GM19193 (cell line): ENCODE data around the gene RXRA.

ENCODE experiments used
- POLR2A ChIP-seq: IDR thresholded peaks from 4 replicates; pipeline ENCODE4 v1.6.1; 2011; ENCODE audit not compliant: insufficient read depth, insufficient read length; ENCODE audit errors: extremely low read depth

Gene RXRA

DNA sequence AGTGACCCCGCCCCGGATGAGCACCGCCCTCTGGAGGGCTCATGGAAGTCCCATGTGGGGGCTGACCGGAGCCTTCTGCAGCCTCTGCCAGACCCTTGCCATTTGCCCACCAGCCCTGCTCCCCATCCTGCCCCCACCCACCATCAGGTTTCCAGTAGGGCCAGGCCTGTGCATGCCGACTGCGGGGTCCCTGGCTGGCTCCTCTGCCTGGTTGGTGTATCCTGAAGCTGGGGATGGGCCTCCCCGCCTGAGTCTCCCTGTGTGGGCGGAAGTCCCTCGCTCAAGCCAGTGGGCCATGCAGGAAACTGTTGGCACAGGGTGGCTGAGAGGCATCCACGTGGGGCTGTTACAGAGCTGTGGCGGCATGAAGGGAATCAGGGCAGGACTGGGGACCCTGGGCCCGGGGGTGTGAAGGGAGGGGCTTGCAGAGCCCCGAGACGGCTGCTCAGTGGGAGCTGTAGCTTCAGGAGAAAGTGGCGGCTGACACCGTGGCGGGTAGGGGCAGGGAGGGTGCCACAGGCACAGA lies 88.7 kb downstream of the RXRA start:
- TF ChIP-seq POLR2A, result no peak

- no peak for TF ChIP-seq POLR2A
Measured at GRCh38 chr9:134416385-134417015, 90.2 kb downstream of the RXRA start.

- no peak for TF ChIP-seq POLR2A
Measured at GRCh38 chr9:134418354-134418753, 92.1 kb downstream of the RXRA start.

DNA sequence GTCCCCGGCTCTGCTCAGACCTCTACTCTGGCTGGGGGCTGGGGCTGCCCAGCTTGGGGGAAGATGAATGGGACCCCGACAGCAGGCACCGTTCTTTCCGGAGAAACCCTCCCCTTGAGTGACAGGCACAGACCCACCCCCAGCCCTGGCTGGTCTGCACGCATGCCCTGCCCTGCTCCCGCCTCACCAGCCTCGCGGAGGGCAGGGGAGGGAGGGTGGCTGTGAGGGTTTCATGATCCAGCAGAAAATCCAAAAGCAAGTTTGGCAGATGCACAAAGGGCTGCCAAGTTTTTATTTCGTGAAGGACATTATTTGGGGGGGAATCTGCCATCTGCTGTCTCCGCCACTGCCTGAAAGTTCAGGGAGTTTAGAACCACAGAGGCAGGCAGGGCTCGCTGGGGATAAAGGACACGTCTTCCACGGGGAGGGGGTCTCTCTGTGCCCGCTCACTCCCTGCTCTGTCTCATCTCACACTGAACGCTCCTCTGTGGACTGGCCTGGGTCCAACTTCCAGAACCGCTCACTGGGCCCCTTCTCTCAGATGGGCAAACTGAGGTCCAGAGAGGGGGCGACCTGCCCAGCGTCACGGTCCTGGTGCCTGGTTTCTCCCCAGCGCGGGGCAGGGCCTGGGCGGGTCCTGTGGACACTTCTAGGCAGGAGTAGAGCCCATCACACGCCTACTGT lies 92.9 kb downstream of the RXRA start:
- no peak for TF ChIP-seq POLR2A

DNA sequence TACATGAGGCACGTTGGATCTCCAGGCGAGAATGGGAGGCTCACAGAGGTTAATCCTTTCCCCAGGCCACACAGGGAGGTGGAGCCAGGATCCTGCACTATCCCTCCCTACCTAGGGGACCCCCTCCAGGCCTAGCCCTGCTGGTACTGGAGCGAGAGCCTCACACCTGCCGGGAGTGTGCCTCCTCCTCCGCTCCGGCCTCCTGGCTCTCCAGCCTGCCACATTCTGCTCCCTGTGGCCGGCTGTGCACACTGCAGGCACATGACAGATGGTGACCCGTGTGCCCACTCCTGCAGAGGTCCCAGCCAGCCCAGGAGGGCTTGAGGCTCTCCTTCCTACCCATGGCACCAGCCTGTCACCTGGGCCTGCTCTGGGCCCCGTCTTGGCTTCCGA lies 93.4 kb downstream of the RXRA start:
- no peak for TF ChIP-seq POLR2A

- no peak for TF ChIP-seq POLR2A
Measured at GRCh38 chr9:134420281-134420845, 94.1 kb downstream of the RXRA start.

GRCh38 chr9:134420974-134421432 lies 94.7 kb downstream of the RXRA start:
- TF ChIP-seq POLR2A, result no peak

DNA sequence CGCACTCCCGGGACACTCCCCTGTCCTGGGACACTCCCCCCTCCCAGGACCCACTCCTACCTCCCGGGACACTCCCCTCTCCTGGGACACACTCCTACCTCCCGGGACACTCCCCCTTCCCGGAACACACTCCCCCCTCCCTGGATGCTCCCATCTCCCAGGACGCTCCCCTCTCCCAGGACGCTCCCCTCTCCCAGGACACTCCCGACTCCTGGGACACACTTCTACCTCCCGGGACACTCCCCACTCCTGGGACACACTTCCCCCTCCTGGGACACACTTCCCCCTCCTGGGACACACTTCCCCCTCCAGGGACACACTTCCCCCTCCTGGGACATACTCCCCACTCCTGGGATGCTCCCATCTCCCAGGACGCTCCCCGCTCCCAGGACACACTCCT lies 95.6 kb downstream of the RXRA start:
- TF ChIP-seq POLR2A, result no peak

DNA sequence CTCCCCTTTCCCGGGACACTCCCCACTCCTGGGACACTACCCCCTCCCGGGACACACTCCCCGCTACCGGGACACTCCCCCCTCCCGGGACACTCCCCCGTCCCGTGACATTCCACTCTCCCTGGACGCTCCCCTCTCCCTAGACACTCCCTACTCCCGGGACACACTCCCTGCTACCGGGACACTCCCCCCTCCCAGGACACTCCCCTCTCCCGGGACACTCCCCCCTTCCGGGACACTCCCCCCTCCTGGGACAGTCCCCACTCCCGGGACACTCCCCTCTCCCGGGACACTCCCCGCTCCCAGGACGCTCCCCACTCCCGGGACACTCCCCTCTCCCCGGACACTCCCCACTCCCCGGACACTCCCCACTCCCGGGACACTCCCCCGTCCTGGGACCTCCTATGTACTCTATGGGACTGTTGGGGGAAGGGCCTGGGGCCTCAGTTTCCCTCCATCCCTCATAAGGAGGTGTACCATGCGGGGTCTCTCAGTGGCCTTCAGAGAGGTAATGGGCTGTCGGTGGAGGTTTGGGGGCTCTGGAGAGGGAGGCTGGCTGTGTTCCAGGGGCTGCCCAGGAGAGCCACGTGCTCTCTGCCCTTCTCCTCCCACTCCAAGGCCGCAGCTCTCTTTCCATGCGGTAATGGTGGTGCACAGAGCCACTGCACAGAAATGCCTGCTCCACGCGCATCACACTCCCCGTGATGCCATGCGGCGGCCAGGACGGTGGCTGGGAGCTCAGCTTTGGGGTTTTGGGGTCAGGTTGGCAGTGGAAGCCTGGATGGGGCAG lies 96.2 kb downstream of the RXRA start:
- no peak for TF ChIP-seq POLR2A

- TF ChIP-seq POLR2A, result no peak
Measured at GRCh38 chr9:134423166-134423565, 96.9 kb downstream of the RXRA start.

- no peak for TF ChIP-seq POLR2A
Measured at GRCh38 chr9:134423749-134424148, 97.5 kb downstream of the RXRA start.

- TF ChIP-seq POLR2A, result no peak
Measured at GRCh38 chr9:134424818-134425217, 98.6 kb downstream of the RXRA start.

DNA sequence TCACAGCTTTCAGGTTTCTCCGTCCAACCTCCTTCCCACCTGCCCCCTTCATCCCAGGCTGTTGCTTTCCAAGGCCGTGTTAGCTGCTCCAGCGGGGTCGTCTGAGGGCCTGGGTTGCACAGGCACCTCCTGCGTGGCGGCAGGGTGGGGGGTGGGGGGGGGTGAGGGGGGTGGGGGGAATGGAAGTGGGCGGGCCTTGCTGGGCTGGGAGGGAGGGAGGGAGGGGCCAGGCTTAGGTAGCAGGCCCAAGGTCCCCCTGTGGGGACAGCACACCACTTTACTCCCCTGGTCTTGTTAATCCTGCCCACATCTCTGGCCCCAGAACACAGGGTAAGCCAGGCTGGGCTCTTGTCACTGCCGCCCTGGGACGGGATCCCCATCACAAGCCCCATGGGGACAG lies 99.1 kb downstream of the RXRA start:
- TF ChIP-seq POLR2A, result no peak

DNA sequence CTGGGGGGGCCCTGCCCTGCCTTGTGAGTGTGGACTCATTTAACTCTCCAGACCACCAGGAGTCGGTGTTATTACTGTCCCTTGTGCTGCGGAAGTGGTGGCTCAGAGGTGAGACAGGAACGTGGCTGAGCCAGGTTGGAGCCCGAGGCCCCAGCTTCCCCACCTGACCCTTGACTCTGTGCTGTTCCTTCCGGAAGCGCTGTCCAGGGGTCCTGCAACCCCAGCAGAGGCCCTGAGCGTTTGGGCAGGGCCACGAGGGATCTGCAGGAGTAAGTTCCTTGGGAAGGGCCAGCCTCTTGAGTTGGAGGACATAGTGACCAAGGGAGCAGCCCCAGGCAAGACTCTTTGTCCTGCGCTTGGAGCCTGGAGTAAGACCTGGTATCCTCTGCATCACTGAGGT lies 99.6 kb downstream of the RXRA start:
- TF ChIP-seq POLR2A, result no peak

- no peak for TF ChIP-seq POLR2A
Measured at GRCh38 chr9:134426436-134426835, 100.2 kb downstream of the RXRA start.
